ENCODE results near the gene PRMT9.

Gene PRMT9

GRCh38 chr4:147620315-147620714 lies 63.6 kb downstream of the PRMT9 start:
- DNase-seq: no peak

- peak in 2 of 56 donors; percentile 39 to 43 for DNase-seq
These were observed 65.9 kb downstream of the PRMT9 start for GRCh38 chr4:147617841-147618691.

GRCh38 chr4:147617173-147617840 lies 66.7 kb downstream of the PRMT9 start, which contains the start of gene TMEM184C:
TMEM184C (plus strand) TSS chr4:147617397; CDS start chr4:147617957, 560 bp downstream.
- peak; percentile 62 to 99 (median 96) for DNase-seq

- DNase-seq: no peak
These were observed 67.2 kb downstream of the PRMT9 start for GRCh38 chr4:147616849-147617172.

GRCh38 chr4:147610686-147611085 lies 73.3 kb downstream of the PRMT9 start:
- no peak for DNase-seq

- DNase-seq: no peak
These were observed 76.5 kb downstream of the PRMT9 start for GRCh38 chr4:147607471-147607870.

GRCh38 chr4:147605499-147605898 lies 78.5 kb downstream of the PRMT9 start:
- DNase-seq: no peak

- no peak for DNase-seq
These were observed 84.2 kb downstream of the PRMT9 start for GRCh38 chr4:147599769-147600168.

- no peak for DNase-seq
These were observed 84.8 kb downstream of the PRMT9 start for GRCh38 chr4:147599206-147599605.

- no peak for DNase-seq
These were observed 86.4 kb downstream of the PRMT9 start for GRCh38 chr4:147597561-147597960.

GRCh38 chr4:147596981-147597380 lies 87.0 kb downstream of the PRMT9 start:
- no peak for DNase-seq

GRCh38 chr4:147596377-147596776 lies 87.6 kb downstream of the PRMT9 start:
- no peak for DNase-seq

GRCh38 chr4:147594578-147594977 lies 89.4 kb downstream of the PRMT9 start:
- DNase-seq: no peak

- DNase-seq: no peak
These were observed 89.9 kb downstream of the PRMT9 start for GRCh38 chr4:147594107-147594506.

GRCh38 chr4:147591106-147591505 lies 92.9 kb downstream of the PRMT9 start:
- no peak for DNase-seq

GRCh38 chr4:147590249-147590920 lies 93.6 kb downstream of the PRMT9 start:
- DNase-seq: peak in 44 of 56 donors; percentile 1 to 81 (median 37)

GRCh38 chr4:147589586-147589985 lies 94.4 kb downstream of the PRMT9 start:
- DNase-seq: peak in 7 of 56 donors; percentile 1 to 19 (median 4)
